Measurements from ENCODE around the gene RTCB.
"Not testable (repeated sequence)": the region's sequence is repeated elsewhere in the genome, so short reads cannot be mapped to it uniquely, and the experiment has no call there.

The RTCB gene

GRCh38 chr22:32385681-32386080 lies 26.4 kb downstream of the RTCB start:
- no peak for DNase-seq

- no peak for DNase-seq
These were observed 31.1 kb downstream of the RTCB start for GRCh38 chr22:32380991-32381390.

- no peak for DNase-seq
These were observed 33.3 kb downstream of the RTCB start for GRCh38 chr22:32378707-32379272.

DNA sequence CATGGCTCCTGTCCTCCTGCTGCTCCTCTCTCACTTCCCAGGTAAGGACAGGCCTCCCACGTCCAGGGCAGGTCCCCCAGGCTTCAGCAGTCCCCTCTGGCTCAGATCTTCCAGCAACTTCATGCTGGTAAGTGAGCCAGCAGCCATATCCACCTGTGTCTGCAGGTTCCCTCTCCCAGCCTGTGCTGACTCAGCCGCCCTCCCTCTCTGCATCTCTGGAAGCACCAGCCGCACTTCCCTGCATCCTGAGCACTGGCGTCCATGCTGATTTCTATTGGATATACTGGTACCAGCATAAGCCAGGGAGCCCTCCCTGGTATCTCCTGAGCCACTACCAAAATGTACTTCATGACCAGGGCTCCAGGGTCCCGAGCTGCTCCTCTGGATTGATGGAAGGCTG lies 35.4 kb downstream of the RTCB start:
- DNase-seq: no peak

DNA sequence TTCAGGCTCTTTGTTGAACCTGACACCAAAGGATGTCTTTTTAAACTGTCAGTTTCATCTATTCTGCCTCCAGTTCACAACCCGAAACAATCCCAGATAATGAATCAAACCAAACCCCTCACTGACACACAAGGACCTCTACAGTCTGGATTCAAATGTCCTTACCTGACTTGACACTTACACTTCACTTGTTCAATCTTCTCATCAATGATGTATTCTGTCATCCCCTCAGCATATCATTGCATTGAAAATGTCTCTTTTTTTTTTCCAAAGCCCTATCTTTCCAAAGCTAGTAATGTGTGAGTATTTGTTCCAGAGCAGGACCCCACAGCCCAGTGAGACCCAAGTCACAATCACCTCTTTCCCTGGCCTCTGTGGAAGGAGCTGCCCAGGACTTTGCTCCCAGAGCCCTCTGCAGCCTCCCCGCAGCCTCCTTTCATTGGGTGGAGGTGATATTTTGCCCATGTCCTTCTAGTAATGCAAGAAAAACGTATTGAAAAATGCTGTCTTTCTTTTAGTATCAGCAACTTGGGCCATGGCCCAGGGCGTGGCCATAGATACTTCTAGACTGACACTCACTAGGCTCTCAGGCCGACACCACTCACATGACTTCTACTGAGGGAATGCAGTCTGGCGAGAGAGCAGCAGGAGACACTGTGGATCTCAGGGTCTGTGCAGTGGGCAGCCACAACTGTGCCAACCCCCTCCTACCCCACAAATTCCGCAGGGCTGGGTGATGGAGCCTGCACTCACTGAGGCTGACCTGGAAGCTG lies 36.2 kb downstream of the RTCB start:
- DNase-seq: no peak

- DNase-seq: no peak
These were observed 47.8 kb downstream of the RTCB start for GRCh38 chr22:32364210-32364609.

DNA sequence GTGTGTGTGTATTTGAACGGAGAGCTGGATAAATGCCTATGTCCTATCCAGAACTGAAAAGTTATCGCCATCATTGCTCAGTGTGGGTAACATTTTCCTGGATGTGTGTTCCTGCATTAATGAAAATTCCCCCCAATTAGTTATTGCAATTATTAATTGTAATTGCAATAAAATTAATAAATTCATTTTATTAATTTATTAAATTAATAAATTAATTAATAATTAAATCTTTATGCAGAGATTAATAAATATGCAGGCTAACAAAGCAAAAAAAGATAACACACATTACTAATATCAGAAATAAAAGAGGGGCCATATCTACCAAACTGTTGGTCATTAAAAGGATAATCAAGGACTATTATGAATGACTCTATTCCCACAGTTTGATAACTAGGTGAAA lies 50.8 kb downstream of the RTCB start:
- no peak for DNase-seq

GRCh38 chr22:32360096-32360495 lies 52.0 kb downstream of the RTCB start:
- not testable (repeated sequence) for DNase-seq

- not testable (repeated sequence) for DNase-seq
These were observed 54.5 kb downstream of the RTCB start, which contains the start of gene RFPL3 for GRCh38 chr22:32357567-32357966. TSS of gene RFPL3 (plus strand) at chr22:32357867. CDS start at chr22:32358072, 205 bp downstream.

GRCh38 chr22:32355760-32356159 lies 56.3 kb downstream of the RTCB start:
- no peak for DNase-seq

DNA sequence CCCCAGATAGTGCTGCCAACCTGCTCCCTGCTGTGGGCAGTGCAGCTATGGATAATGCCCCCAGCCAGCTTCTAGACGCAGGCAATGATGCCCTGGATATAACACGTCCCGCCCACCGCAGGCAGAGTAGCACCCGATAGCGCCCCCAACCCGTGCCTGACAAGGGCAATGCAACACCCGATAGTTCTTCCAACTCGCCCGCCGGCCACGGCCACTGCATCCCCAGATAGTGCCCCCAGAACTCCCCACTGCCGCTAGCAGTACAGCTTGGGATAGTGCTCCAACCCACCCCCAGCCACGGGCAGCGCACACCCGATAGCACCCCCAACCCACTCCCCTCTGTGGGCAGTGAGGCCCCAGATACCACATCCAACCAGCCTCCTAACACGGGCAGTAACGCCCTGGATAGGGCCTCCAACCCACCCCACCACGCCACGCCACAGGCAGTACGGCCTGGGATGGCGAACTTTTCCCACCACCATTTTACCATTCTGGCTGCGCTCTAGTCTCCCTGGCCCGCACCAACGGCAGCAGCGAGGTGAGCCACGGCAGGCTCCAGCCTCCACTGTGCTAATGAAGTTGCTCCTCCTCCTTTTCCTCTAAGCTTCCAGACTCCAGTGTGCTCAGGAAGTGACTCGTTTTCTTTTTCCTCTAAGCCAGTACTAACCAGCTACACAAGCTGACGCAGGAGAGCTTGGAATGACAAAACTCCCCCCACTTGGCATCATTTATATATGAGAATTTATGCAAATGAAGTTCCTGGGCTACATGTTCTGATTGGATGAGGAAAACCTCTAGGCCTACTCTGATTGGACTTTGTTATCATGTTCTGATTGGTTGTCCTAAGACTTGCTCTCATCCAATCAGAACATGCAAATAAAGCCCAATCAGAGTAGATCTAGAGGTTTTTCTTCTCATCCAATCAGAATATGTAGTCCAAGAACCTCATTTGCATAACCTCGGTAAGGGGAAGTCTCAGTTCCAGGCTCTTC lies 57.4 kb downstream of the RTCB start:
- DNase-seq: no peak

GRCh38 chr22:32353840-32354239 lies 58.2 kb downstream of the RTCB start:
- no peak for DNase-seq

- DNase-seq: no peak
These were observed 58.8 kb downstream of the RTCB start for GRCh38 chr22:32353292-32353691.

GRCh38 chr22:32352681-32353080 lies 59.4 kb downstream of the RTCB start:
- no peak for DNase-seq

DNA sequence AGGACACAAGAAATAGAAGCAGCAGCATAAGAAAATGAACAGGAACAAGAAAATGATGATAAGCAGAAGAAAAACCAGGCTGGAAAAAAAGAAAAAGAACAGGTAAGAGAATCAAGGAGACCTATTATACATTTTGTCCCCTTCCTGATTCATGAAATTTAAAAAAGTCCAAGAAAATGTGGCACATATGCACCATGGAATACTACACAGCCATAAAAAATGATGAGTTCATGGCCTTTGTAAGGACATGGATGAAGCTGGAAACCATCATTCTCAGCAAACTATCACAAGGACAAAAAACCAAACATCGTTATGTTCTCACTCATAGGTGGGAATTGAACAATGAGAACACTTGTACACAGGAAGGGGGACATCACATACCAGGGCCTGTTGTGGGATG lies 60.2 kb downstream of the RTCB start:
- DNase-seq: not testable (repeated sequence)

GRCh38 chr22:32348031-32348611 lies 63.9 kb downstream of the RTCB start:
- no peak for DNase-seq

- no peak for DNase-seq
These were observed 68.1 kb downstream of the RTCB start for GRCh38 chr22:32343941-32344340.

DNA sequence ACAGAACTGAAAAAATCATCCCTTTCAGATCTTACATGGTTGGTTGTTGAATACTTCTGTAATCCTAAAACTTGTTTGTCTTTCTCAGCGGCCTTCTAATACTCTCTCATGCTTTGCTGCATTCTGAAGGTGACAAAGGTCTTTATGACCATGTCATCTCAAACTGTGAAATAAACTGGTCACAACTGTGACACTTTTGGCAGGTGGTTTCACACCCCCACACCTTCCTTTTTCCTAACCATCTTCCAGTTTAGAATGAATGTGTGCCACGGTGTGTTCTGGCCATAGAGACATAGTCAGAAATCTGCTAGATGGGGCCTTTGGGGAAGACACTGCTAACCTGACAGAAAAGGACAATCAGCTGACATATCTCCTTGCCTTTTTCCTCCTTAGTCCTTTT lies 69.1 kb downstream of the RTCB start:
- DNase-seq: no peak

DNA sequence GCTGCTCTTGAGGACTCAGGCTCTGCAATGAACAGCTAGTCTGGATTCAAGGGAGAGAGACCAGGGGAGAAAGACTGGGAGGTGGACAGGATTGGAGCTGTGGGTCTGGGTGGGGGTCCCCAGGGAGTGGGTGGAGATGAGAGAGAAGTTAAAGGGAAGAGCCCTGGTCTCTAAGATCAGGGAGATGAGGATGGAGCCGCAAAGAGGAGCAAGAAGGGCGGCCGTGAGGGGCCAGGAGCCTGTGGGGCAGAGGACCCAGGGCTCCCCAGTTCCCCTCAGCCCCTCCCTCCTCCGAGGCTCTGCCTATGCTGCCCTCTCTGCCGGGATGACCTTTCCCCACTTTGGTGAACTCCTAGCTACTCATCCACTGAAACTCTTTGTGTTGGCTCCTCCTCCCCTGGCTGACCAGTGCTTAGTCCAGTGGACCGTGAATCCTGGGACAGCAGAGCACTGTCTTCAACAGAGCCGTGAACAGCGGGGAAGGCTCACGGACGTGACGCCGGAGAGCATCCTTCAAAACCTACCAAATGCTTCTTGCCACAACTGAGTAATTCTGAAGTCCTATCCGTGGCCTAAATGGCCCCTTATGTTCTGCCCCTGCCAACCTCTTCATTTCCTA lies 70.8 kb downstream of the RTCB start:
- DNase-seq: no peak

GRCh38 chr22:32340411-32340810 lies 71.6 kb downstream of the RTCB start:
- no peak for DNase-seq

DNA sequence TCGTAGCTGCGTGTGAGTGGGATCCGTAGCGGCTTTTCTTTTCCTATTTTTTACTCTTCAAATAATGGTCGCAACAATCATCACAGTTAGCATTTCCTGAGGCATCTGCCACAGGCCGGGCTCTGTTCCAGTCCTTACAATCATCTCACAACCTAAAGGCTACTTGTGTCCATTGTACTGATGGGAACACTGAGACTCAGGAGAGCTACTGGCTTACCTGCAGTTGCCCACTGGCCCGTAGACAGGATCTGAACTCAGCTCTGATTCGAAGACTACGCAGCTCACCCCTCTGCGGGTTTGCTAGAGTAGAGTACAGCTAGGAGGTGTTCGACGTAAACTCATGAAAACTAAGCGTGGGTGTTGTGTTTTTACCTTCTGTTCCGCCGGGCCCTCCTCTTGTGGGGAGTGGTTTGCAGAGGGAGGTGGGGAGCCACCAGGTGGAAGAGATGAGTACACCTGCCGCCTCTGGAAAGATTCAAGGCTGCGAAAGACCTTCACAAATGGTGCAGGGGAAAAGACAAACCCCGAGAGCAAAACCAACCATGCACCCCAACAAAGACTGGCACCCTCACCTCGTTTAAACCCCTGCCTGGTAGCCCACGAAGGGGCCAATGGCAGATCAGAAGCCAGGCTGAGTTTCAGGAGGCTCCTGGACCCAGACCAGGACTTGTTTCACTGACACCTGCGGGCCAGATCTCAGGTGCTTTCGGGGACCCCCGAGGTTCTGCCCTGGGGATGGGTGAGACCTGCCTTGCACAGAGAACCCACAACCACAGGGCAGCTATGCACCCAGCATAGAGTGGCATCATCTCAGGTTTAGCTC lies 72.6 kb downstream of the RTCB start:
- DNase-seq: no peak

DNA sequence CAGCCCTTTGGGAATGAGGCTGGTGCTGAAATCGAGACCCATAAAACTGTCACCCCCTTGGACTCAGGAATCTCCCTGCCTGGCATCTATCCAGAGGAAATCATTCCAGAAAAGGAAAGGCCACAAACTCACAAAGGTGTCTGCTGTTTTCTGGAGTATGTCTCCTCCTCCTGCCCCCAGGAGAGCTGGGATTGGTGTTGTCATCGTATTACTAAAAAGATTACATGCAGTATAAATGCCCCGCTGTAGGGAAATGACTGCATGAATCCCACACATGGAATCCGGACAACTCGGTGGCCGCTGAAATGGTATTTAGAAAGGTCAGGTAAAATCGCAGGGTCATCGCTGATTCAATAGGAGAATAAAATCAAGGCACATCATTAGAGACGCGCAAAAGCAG lies 73.3 kb downstream of the RTCB start:
- no peak for DNase-seq

All from activated T-cell treated with anti-CD3 and anti-CD28 coated beads for 4 hours (primary cell).